GM18499 (cell line): ENCODE data around the gene DISC1.
"Not testable (repeated sequence)": the region's sequence is repeated elsewhere in the genome, so short reads cannot be mapped to it uniquely, and the experiment has no call there.

ENCODE experiments used
- ATAC-seq: cut with Tn5 transposase; IDR thresholded peaks from one replicate; pipeline ENCODE4 v1.9.1; 2021; ENCODE audit warnings: moderate number of reproducible peaks; ENCODE audit not compliant: insufficient read depth, unreplicated experiment

The DISC1 gene

GRCh38 chr1:231722356-231722755 lies 95.8 kb downstream of the DISC1 start:
- no peak for ATAC-seq

- no peak for ATAC-seq
Observed at GRCh38 chr1:231723146-231723545, 96.6 kb downstream of the DISC1 start.

GRCh38 chr1:231724041-231724440 lies 97.5 kb downstream of the DISC1 start:
- ATAC-seq: no peak

- no peak for ATAC-seq
Observed at GRCh38 chr1:231724876-231725647, 98.5 kb downstream of the DISC1 start.

- no peak for ATAC-seq
Observed at GRCh38 chr1:231727171-231727570, 100.6 kb downstream of the DISC1 start.

- ATAC-seq: not testable (repeated sequence)
Observed at GRCh38 chr1:231728987-231729386, 102.4 kb downstream of the DISC1 start.

GRCh38 chr1:231729544-231729943 lies 103.0 kb downstream of the DISC1 start:
- ATAC-seq: no peak

- no peak for ATAC-seq
Observed at GRCh38 chr1:231731268-231731667, 104.7 kb downstream of the DISC1 start.

- no peak for ATAC-seq
Observed at GRCh38 chr1:231733063-231733462, 106.5 kb downstream of the DISC1 start.

GRCh38 chr1:231733672-231734071 lies 107.1 kb downstream of the DISC1 start:
- no peak for ATAC-seq

- ATAC-seq: no peak
Observed at GRCh38 chr1:231734417-231734816, 107.8 kb downstream of the DISC1 start.

GRCh38 chr1:231735411-231735810 lies 108.8 kb downstream of the DISC1 start:
- ATAC-seq: no peak

GRCh38 chr1:231735941-231736340 lies 109.4 kb downstream of the DISC1 start:
- ATAC-seq: no peak

- no peak for ATAC-seq
Observed at GRCh38 chr1:231736464-231736863, 109.9 kb downstream of the DISC1 start.

GRCh38 chr1:231738554-231738953 lies 112.0 kb downstream of the DISC1 start:
- no peak for ATAC-seq

GRCh38 chr1:231743966-231744365 lies 117.4 kb downstream of the DISC1 start:
- ATAC-seq: no peak

- no peak for ATAC-seq
Observed at GRCh38 chr1:231748760-231749415, 122.3 kb downstream of the DISC1 start.

GRCh38 chr1:231750296-231750695 lies 123.7 kb downstream of the DISC1 start:
- ATAC-seq: no peak

- ATAC-seq: no peak
Observed at GRCh38 chr1:231750818-231751362, 124.3 kb downstream of the DISC1 start.

GRCh38 chr1:231751415-231751814 lies 124.8 kb downstream of the DISC1 start:
- no peak for ATAC-seq

- no peak for ATAC-seq
Observed at GRCh38 chr1:231753313-231753712, 126.7 kb downstream of the DISC1 start.

- ATAC-seq: peak; percentile 37
Observed at GRCh38 chr1:231757101-231757404, 130.5 kb downstream of the DISC1 start.
